Fibroblast of lung (primary cell): ENCODE data around the gene SLC51B.

Experiments
- CTCF ChIP-seq, 2 donors: IDR thresholded peaks in 1 of 2; conservative IDR thresholded peaks in 1 of 2; 1 replicate in 1 of 2; 2 replicates in 1 of 2; pipeline ENCODE4 v1.5.1; 2011 to 2012; ENCODE audit warnings: low read length in 2 of 2, control low read depth in 1 of 2, inconsistent platforms in 1 of 2, low read depth in 1 of 2, mild to moderate bottlenecking in 1 of 2
- EZH2 ChIP-seq: IDR thresholded peaks from 2 replicates; pipeline ENCODE4 v1.5.1; 2012; ENCODE audit warnings: low read length, control low read depth, mild to moderate bottlenecking; ENCODE audit errors: missing control alignments

- TF ChIP-seq CTCF (conservative IDR thresholded peaks at IDR 0.05 in 1 of 2, IDR thresholded peaks at IDR 0.05 in 1 of 2; ENCODE audit: low read depth in 1 of 2, low read length in 2 of 2) = peak; percentile 91 to 93
- TF ChIP-seq EZH2 = no peak
These were observed 56.3 kb downstream of the SLC51B start for GRCh38 chr15:65101411-65101890.
